Liver (tissue), 9 donors: ENCODE results near the gene TSPAN15. TPM values are rescaled to one million over a fixed set of nuclear protein-coding genes. Genes with fewer than 3 reads are reported as not detected.

Experiments
- DNase-seq: peaks from one replicate; pipeline ENCODE4 v3.0.0-alpha.2; 2017; ENCODE audit warnings: low spot score
- H3K27ac ChIP-seq, 2 donors: one replicate each; pipeline ENCODE4 v1.7.0; 2013; ENCODE audit warnings: inconsistent platforms in 2 of 2, low read length in 2 of 2, control low read depth in 1 of 2, low read depth in 1 of 2, mild to moderate bottlenecking in 1 of 2
- H3K27me3 ChIP-seq, 4 donors: one replicate each; pipeline versions ENCODE4 v1.6.1 to v1.7.0; 2013; ENCODE audit warnings: low read length in 3 of 4, inconsistent platforms in 1 of 4, mild to moderate bottlenecking in 1 of 4, moderate library complexity in 1 of 4; ENCODE audit not compliant: control insufficient read depth in 4 of 4, insufficient read depth in 4 of 4
- H3K36me3 ChIP-seq, 4 donors: one replicate each; pipeline versions ENCODE4 v1.6.1 to v1.7.0; 2013; ENCODE audit warnings: low read length in 3 of 4, mild to moderate bottlenecking in 3 of 4, low read depth in 1 of 4, moderate library complexity in 1 of 4; ENCODE audit not compliant: control insufficient read depth in 4 of 4, insufficient read depth in 3 of 4
- H3K4me1 ChIP-seq, 4 donors: one replicate each; pipeline versions ENCODE4 v1.6.1 to v1.7.0; 2013; ENCODE audit warnings: low read length in 3 of 4, mild to moderate bottlenecking in 3 of 4, moderate library complexity in 1 of 4; ENCODE audit not compliant: control insufficient read depth in 4 of 4, insufficient read depth in 4 of 4
- H3K4me3 ChIP-seq, 3 donors: one replicate each; pipeline versions ENCODE4 v1.6.1 to v1.7.0; 2013; ENCODE audit warnings: low read length in 3 of 3, control low read depth in 1 of 3, low read depth in 1 of 3, mild to moderate bottlenecking in 1 of 3
- H3K9ac ChIP-seq, 2 donors: one replicate each; pipeline ENCODE4 v1.7.0; 2013; ENCODE audit warnings: low read length in 2 of 2, mild to moderate bottlenecking in 2 of 2, moderate library complexity in 2 of 2, control low read depth in 1 of 2, low read depth in 1 of 2
- H3K9me3 ChIP-seq, 4 donors: one replicate each; pipeline versions ENCODE4 v1.6.1 to v1.7.0; 2013; ENCODE audit warnings: low read length in 3 of 4; ENCODE audit not compliant: control insufficient read depth in 4 of 4
- EGR1 ChIP-seq, 2 donors: IDR thresholded peaks; 2 replicates each; pipeline ENCODE4 v1.6.1; 2016 to 2018; ENCODE audit warnings: antibody characterized with exemption in 2 of 2, low read depth in 2 of 2
- FOXA1 ChIP-seq: IDR thresholded peaks from 2 replicates; pipeline ENCODE4 v1.6.1; 2016; ENCODE audit warnings: antibody characterized with exemption
- FOXA2 ChIP-seq: IDR thresholded peaks from 2 replicates; pipeline ENCODE4 v1.6.1; 2016; ENCODE audit warnings: antibody characterized with exemption
- GABPA ChIP-seq, 2 donors: IDR thresholded peaks in 1 of 2; conservative IDR thresholded peaks in 1 of 2; 2 replicates each; pipeline ENCODE4 v1.6.1; 2016; ENCODE audit warnings: antibody characterized with exemption in 2 of 2, mild to moderate bottlenecking in 1 of 2, moderate library complexity in 1 of 2
- HNF4A ChIP-seq, 2 donors: conservative IDR thresholded peaks; 2 replicates each; pipeline ENCODE4 v1.6.1; 2016; ENCODE audit warnings: antibody characterized with exemption in 2 of 2, mild to moderate bottlenecking in 2 of 2
- HNF4G ChIP-seq: IDR thresholded peaks from 2 replicates; pipeline ENCODE4 v1.6.1; 2016; ENCODE audit warnings: antibody characterized with exemption
- JUND ChIP-seq, 2 donors: IDR thresholded peaks; 2 replicates each; pipeline ENCODE4 v1.6.1; 2016; ENCODE audit warnings: antibody characterized with exemption in 2 of 2
- NR2F2 ChIP-seq: IDR thresholded peaks from 2 replicates; pipeline ENCODE4 v1.6.1; 2016; ENCODE audit warnings: antibody characterized with exemption
- RAD21 ChIP-seq, 2 donors: IDR thresholded peaks; 2 replicates each; pipeline ENCODE4 v1.6.1; 2016; ENCODE audit warnings: antibody characterized with exemption in 2 of 2, mild to moderate bottlenecking in 2 of 2
- RXRA ChIP-seq, 2 donors: IDR thresholded peaks; 2 replicates each; pipeline ENCODE4 v1.6.1; 2017 to 2018; ENCODE audit warnings: antibody characterized with exemption in 2 of 2, mild to moderate bottlenecking in 1 of 2
- SP1 ChIP-seq: IDR thresholded peaks from 2 replicates; pipeline ENCODE4 v1.6.1; 2018; ENCODE audit warnings: antibody characterized with exemption, mild to moderate bottlenecking
- TAF1 ChIP-seq: conservative IDR thresholded peaks from 2 replicates; pipeline ENCODE4 v1.6.1; 2016; ENCODE audit warnings: antibody characterized with exemption, mild to moderate bottlenecking
- YY1 ChIP-seq: IDR thresholded peaks from 2 replicates; pipeline ENCODE4 v1.6.1; 2016; ENCODE audit warnings: antibody characterized with exemption, mild to moderate bottlenecking
- WGBS: extraction: QIAGEN DNeasy Blood & Tissue Kit; methylation state at CpG from one replicate; pipeline ENCODE4 v1.1.7; 2013; 5-methylcytosine and 5-hydroxymethylcytosine counted together
- polyA plus RNA-seq, 2 donors: library from polyadenylated mRNA; stranded (reverse) in 1 of 2; unstranded in 1 of 2; fragments of 200-250 nt in 1 of 2; fragments of >200 nt in 1 of 2; fragmentation: Nextera tagmentation in 1 of 2; extraction: Ambion mirVana in 1 of 2; gene quantifications; one replicate each; pipeline versions ENCODE4 v1.2.1 to v1.2.3, GENCODE V29; 2013 to 2015
- total RNA-seq, 2 donors: library from RNA; depleted of rRNA; stranded (reverse); fragments of >200 nt; gene quantifications; one replicate each; pipeline ENCODE4 v1.2.3, GENCODE V29; 2014
- TF ChIP-seq, protein P1 (sequence below): fragments of 150-350 bp; IDR thresholded peaks from 2 replicates; pipeline ENCODE4 v1.5.1; 2017; ENCODE audit warnings: improper control_type of control experiment, low read depth, low read length; ENCODE audit not compliant: missing input control
- TF ChIP-seq, protein P2 (sequence below): IDR thresholded peaks from 2 replicates; pipeline ENCODE4 v1.6.1; 2016; ENCODE audit warnings: antibody characterized with exemption
- TF ChIP-seq, protein P3 (sequence below): IDR thresholded peaks from 2 replicates; pipeline ENCODE4 v1.6.1; 2016; ENCODE audit warnings: antibody characterized with exemption
- TF ChIP-seq, protein P4 (sequence below): IDR thresholded peaks from 2 replicates; pipeline ENCODE4 v1.6.1; 2016; ENCODE audit warnings: antibody characterized with exemption, mild to moderate bottlenecking
- TF ChIP-seq, protein P5 (sequence below): IDR thresholded peaks from 2 replicates; pipeline ENCODE4 v1.6.1; 2016; ENCODE audit warnings: antibody characterized with exemption
- donor health status: healthy.
- donor health status: healthy.
- donor health status: healthy.
- donor health status: healthy.
- donor health status: healthy.

The TSPAN15 gene
- total and polyA plus RNA-seq, 4 donors: 2.0 to 4.3 (median 3.3) TPM

DNA sequence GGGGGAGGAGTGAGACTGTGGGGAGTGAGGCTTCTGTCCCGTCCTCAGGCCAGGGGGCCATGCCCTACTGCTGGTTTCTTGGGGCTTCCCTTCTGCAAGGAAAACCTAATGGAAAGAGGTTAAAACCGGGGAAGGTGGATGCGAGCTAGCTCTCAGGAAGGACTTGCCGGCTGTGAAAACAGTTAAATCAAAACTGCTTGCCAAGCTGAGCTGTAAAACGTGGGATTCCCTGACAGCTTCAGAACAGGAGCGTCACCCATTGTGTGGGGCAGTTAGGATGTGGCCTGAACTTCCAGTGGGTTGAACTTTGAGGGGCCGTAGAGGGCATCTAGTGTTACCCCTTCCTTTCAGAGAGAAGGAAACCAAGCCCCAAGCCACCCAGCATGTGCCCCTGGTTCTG is 13.1 kb downstream of the TSPAN15 start:
- no peak for DNase-seq
- 74% methylated on average over 7 of the region's 7 CpGs for WGBS
- Histone ChIP-seq H3K27ac (peak overlapping the region; percentile 14 to 22), H3K27me3 (no peaks in the 10 kb centered on the region), H3K4me1 (peaks cover 0 to 6% (median 2%) of the 10 kb centered on the region in 4 donors), H3K36me3 (no peaks in the 10 kb centered on the region), H3K9me3 (no peaks in the 10 kb centered on the region), H3K9ac (no peak overlapping the region), H3K4me3 (no peak overlapping the region)
- TF ChIP-seq TAF1: no peak
- TF ChIP-seq NR2F2: no peak
- no peak for TF ChIP-seq FOXA1
- no peak for TF ChIP-seq GABPA (IDR thresholded peaks at IDR 0.05 in 1 of 2, conservative IDR thresholded peaks at IDR 0.05 in 1 of 2)
- no peak for TF ChIP-seq HNF4G
- no peak for TF ChIP-seq RXRA (IDR thresholded peaks at IDR 0.05)
- TF ChIP-seq YY1: no peak
- no peak for TF ChIP-seq EGR1 (IDR thresholded peaks at IDR 0.05; ENCODE audit: low read depth in 2 of 2)
- no peak for TF ChIP-seq FOXA2
- no peak for TF ChIP-seq JUND (IDR thresholded peaks at IDR 0.05)
- TF ChIP-seq, protein P1, sequence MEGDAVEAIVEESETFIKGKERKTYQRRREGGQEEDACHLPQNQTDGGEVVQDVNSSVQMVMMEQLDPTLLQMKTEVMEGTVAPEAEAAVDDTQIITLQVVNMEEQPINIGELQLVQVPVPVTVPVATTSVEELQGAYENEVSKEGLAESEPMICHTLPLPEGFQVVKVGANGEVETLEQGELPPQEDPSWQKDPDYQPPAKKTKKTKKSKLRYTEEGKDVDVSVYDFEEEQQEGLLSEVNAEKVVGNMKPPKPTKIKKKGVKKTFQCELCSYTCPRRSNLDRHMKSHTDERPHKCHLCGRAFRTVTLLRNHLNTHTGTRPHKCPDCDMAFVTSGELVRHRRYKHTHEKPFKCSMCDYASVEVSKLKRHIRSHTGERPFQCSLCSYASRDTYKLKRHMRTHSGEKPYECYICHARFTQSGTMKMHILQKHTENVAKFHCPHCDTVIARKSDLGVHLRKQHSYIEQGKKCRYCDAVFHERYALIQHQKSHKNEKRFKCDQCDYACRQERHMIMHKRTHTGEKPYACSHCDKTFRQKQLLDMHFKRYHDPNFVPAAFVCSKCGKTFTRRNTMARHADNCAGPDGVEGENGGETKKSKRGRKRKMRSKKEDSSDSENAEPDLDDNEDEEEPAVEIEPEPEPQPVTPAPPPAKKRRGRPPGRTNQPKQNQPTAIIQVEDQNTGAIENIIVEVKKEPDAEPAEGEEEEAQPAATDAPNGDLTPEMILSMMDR: no peak
- no peak for TF ChIP-seq HNF4A (conservative IDR thresholded peaks at IDR 0.05)
- TF ChIP-seq, protein P2, sequence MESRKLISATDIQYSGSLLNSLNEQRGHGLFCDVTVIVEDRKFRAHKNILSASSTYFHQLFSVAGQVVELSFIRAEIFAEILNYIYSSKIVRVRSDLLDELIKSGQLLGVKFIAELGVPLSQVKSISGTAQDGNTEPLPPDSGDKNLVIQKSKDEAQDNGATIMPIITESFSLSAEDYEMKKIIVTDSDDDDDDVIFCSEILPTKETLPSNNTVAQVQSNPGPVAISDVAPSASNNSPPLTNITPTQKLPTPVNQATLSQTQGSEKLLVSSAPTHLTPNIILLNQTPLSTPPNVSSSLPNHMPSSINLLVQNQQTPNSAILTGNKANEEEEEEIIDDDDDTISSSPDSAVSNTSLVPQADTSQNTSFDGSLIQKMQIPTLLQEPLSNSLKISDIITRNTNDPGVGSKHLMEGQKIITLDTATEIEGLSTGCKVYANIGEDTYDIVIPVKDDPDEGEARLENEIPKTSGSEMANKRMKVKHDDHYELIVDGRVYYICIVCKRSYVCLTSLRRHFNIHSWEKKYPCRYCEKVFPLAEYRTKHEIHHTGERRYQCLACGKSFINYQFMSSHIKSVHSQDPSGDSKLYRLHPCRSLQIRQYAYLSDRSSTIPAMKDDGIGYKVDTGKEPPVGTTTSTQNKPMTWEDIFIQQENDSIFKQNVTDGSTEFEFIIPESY: no peak
- TF ChIP-seq, protein P3, sequence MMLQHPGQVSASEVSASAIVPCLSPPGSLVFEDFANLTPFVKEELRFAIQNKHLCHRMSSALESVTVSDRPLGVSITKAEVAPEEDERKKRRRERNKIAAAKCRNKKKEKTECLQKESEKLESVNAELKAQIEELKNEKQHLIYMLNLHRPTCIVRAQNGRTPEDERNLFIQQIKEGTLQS: no peak
- TF ChIP-seq, protein P4, sequence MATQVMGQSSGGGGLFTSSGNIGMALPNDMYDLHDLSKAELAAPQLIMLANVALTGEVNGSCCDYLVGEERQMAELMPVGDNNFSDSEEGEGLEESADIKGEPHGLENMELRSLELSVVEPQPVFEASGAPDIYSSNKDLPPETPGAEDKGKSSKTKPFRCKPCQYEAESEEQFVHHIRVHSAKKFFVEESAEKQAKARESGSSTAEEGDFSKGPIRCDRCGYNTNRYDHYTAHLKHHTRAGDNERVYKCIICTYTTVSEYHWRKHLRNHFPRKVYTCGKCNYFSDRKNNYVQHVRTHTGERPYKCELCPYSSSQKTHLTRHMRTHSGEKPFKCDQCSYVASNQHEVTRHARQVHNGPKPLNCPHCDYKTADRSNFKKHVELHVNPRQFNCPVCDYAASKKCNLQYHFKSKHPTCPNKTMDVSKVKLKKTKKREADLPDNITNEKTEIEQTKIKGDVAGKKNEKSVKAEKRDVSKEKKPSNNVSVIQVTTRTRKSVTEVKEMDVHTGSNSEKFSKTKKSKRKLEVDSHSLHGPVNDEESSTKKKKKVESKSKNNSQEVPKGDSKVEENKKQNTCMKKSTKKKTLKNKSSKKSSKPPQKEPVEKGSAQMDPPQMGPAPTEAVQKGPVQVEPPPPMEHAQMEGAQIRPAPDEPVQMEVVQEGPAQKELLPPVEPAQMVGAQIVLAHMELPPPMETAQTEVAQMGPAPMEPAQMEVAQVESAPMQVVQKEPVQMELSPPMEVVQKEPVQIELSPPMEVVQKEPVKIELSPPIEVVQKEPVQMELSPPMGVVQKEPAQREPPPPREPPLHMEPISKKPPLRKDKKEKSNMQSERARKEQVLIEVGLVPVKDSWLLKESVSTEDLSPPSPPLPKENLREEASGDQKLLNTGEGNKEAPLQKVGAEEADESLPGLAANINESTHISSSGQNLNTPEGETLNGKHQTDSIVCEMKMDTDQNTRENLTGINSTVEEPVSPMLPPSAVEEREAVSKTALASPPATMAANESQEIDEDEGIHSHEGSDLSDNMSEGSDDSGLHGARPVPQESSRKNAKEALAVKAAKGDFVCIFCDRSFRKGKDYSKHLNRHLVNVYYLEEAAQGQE: no peak
- TF ChIP-seq RAD21 (IDR thresholded peaks at IDR 0.05): no peak
- no peak for TF ChIP-seq SP1
- TF ChIP-seq, protein P5, sequence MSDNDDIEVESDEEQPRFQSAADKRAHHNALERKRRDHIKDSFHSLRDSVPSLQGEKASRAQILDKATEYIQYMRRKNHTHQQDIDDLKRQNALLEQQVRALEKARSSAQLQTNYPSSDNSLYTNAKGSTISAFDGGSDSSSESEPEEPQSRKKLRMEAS: no peak
